ENCODE results near the gene EFHC1.

Gene EFHC1

GRCh38 chr6:52524918-52525317, 104.8 kb downstream of the EFHC1 start:
- TF ChIP-seq TAF1 (IDR thresholded peaks at IDR 0.05; ENCODE audit: borderline replicate concordance, insufficient read depth, low read length) (no peak), SIN3A (IDR thresholded peaks at IDR 0.05; ENCODE audit: borderline replicate concordance, insufficient read depth, low read length) (no peak), POLR2AphosphoS5 (IDR thresholded peaks at IDR 0.05; ENCODE audit: low read depth, low read length) (no peak), REST (IDR thresholded peaks at IDR 0.05; ENCODE audit: insufficient read depth in 1 of 2, low read depth in 2 of 2, low read length in 2 of 2) (no peak), FOXP2 (optimal IDR thresholded peaks at IDR 0.05; ENCODE audit: borderline replicate concordance, extremely low read depth, extremely low read length, insufficient read depth) (no peak)

- TF ChIP-seq POLR2AphosphoS5 (IDR thresholded peaks at IDR 0.05; ENCODE audit: low read depth, low read length) (no peak), FOXP2 (optimal IDR thresholded peaks at IDR 0.05; ENCODE audit: borderline replicate concordance, extremely low read depth, extremely low read length, insufficient read depth) (no peak), SIN3A (IDR thresholded peaks at IDR 0.05; ENCODE audit: borderline replicate concordance, insufficient read depth, low read length) (no peak), TAF1 (IDR thresholded peaks at IDR 0.05; ENCODE audit: borderline replicate concordance, insufficient read depth, low read length) (no peak)
Observed at GRCh38 chr6:52526634-52527033, 106.5 kb downstream of the EFHC1 start.

- no peak for TF ChIP-seq POLR2AphosphoS5 (IDR thresholded peaks at IDR 0.05; ENCODE audit: low read depth, low read length)
- no peak for TF ChIP-seq TAF1 (IDR thresholded peaks at IDR 0.05; ENCODE audit: borderline replicate concordance, insufficient read depth, low read length)
- no peak for TF ChIP-seq SIN3A (IDR thresholded peaks at IDR 0.05; ENCODE audit: borderline replicate concordance, insufficient read depth, low read length)
- TF ChIP-seq FOXP2 (optimal IDR thresholded peaks at IDR 0.05; ENCODE audit: borderline replicate concordance, extremely low read depth, extremely low read length, insufficient read depth) = no peak
- TF ChIP-seq REST (IDR thresholded peaks at IDR 0.05; ENCODE audit: insufficient read depth in 1 of 2, low read depth in 2 of 2, low read length in 2 of 2) = no peak
Observed at GRCh38 chr6:52527436-52527835, 107.3 kb downstream of the EFHC1 start.

GRCh38 chr6:52529311-52529710, 109.2 kb downstream of the EFHC1 start:
- no peak for TF ChIP-seq TAF1 (IDR thresholded peaks at IDR 0.05; ENCODE audit: borderline replicate concordance, insufficient read depth, low read length)
- no peak for TF ChIP-seq REST (IDR thresholded peaks at IDR 0.05; ENCODE audit: insufficient read depth in 1 of 2, low read depth in 2 of 2, low read length in 2 of 2)
- TF ChIP-seq FOXP2 (optimal IDR thresholded peaks at IDR 0.05; ENCODE audit: borderline replicate concordance, extremely low read depth, extremely low read length, insufficient read depth) = no peak
- no peak for TF ChIP-seq SIN3A (IDR thresholded peaks at IDR 0.05; ENCODE audit: borderline replicate concordance, insufficient read depth, low read length)
- TF ChIP-seq POLR2AphosphoS5 (IDR thresholded peaks at IDR 0.05; ENCODE audit: low read depth, low read length) = no peak

GRCh38 chr6:52530351-52530750, 110.2 kb downstream of the EFHC1 start:
- TF ChIP-seq POLR2AphosphoS5 (IDR thresholded peaks at IDR 0.05; ENCODE audit: low read depth, low read length) (no peak), FOXP2 (optimal IDR thresholded peaks at IDR 0.05; ENCODE audit: borderline replicate concordance, extremely low read depth, extremely low read length, insufficient read depth) (no peak), TAF1 (IDR thresholded peaks at IDR 0.05; ENCODE audit: borderline replicate concordance, insufficient read depth, low read length) (no peak), SIN3A (IDR thresholded peaks at IDR 0.05; ENCODE audit: borderline replicate concordance, insufficient read depth, low read length) (no peak), REST (IDR thresholded peaks at IDR 0.05; ENCODE audit: insufficient read depth in 1 of 2, low read depth in 2 of 2, low read length in 2 of 2) (no peak)
